GM13976 (cell line): ENCODE results near the gene ZMYM5.
"Not testable (repeated sequence)": the region's sequence is repeated elsewhere in the genome, so short reads cannot be mapped to it uniquely, and the experiment has no call there.

ENCODE experiments used
- DNase-seq: peaks from one replicate; pipeline ENCODE4 v3.0.0; 2012; ENCODE audit warnings: low spot score
- CTCF ChIP-seq: IDR thresholded peaks from 2 replicates; pipeline ENCODE4 v1.5.1; 2012; ENCODE audit warnings: borderline replicate concordance, mild to moderate bottlenecking; ENCODE audit not compliant: insufficient read depth; ENCODE audit errors: extremely low read depth, missing control alignments, control extremely low read depth
- in situ Hi-C: fragments of 300-500 bp; cut with MboI; formaldehyde crosslinking; loops from one replicate; pipeline ENCODE4 v1.12.0; 2022; ENCODE audit warnings: low sequenced_read_pairs, mixed read lengths, inconsistent platforms; ENCODE audit not compliant: unreplicated experiment

Gene ZMYM5

GRCh38 chr13:19782049-19782726, 81.3 kb downstream of the ZMYM5 start:
- in situ Hi-C loops = no loop called here
- peak; percentile 51 for DNase-seq
- TF ChIP-seq CTCF = no peak

- no peak for DNase-seq
- TF ChIP-seq CTCF = no peak
- in situ Hi-C loops = no loop called here
Measured at GRCh38 chr13:19781526-19781925, 81.9 kb downstream of the ZMYM5 start.

GRCh38 chr13:19780753-19781418, 82.6 kb downstream of the ZMYM5 start:
- DNase-seq, in situ Hi-C loops: not testable (repeated sequence)
